ENCODE measurements around the gene INPP5A. TPM values are rescaled to one million over a fixed set of nuclear protein-coding genes. Genes with fewer than 3 reads are reported as not detected.
"Not testable (repeated sequence)": the region's sequence is repeated elsewhere in the genome, so short reads cannot be mapped to it uniquely, and the experiment has no call there.

INPP5A gene
- total and polyA plus RNA-seq, 2 donors (not counting 1 experiment from before 2014, with no cell fraction given): 9.3 to 87.8 TPM

- 90% methylated on average over 25 of the region's 29 CpGs for WGBS (ENCODE audit: insufficient coverage)
- H3K9me3 Mint-ChIP-seq (ENCODE audit: insufficient read depth): no peaks in the 10 kb centered on the region
These were observed 280.2 kb downstream of the INPP5A start for GRCh38 chr10:132817701-132818211.

GRCh38 chr10:132820056-132820455 lies 282.5 kb downstream of the INPP5A start:
- Histone ChIP-seq H4K20me1 (ENCODE audit: control insufficient read depth, insufficient read depth, low read length, poor library complexity, severe bottlenecking) (no peaks in the 10 kb centered on the region), H3K9ac (ENCODE audit: low read length) (no peak overlapping the region), H3K27me3 (replicated peaks in 1 of 4; ENCODE audit: control extremely low read depth in 1 of 4, control insufficient read depth in 3 of 4, insufficient read depth in 4 of 4, low read length in 3 of 4) (no peaks in the 10 kb centered on the region), H3K27ac (ENCODE audit: low read length in 2 of 2) (no peak overlapping the region), H3K4me2 (replicated peaks; ENCODE audit: low read depth, low read length, poor library complexity, severe bottlenecking) (no peak overlapping the region), H3K4me1 (ENCODE audit: control insufficient read depth in 2 of 2, insufficient read depth in 2 of 2, low read length in 2 of 2) (no peaks in the 10 kb centered on the region), H3K4me3 (ENCODE audit: control extremely low read depth in 1 of 5, extremely low read depth in 1 of 5, insufficient read depth in 1 of 5, low read depth in 2 of 5, low read length in 4 of 5) (no peak overlapping the region), H3K36me3 (replicated peaks in 1 of 2; ENCODE audit: control extremely low read depth in 1 of 2, control insufficient read depth in 1 of 2, extremely low read depth in 1 of 2, insufficient read depth in 2 of 2, low read length in 1 of 2) (no peaks in the 10 kb centered on the region), H2AFZ (ENCODE audit: insufficient read depth, low read depth, low read length, poor library complexity, severe bottlenecking) (no peak overlapping the region), H3K9me3 (ENCODE audit: control extremely low read depth in 1 of 3, control insufficient read depth in 2 of 3, insufficient read depth in 1 of 3, low read length in 2 of 3) (peaks cover 0 to 17% (median 0%) of the 10 kb centered on the region in 3 donors), H3K79me2 (ENCODE audit: control insufficient read depth, insufficient read depth, low read length) (no peaks in the 10 kb centered on the region)
- no peak for TF ChIP-seq CTCF (IDR thresholded peaks at IDR 0.05)
- no peak for TF ChIP-seq EZH2 (IDR thresholded peaks at IDR 0.05; ENCODE audit: borderline replicate concordance, insufficient read depth, low read depth, low read length, poor library complexity, severe bottlenecking)
- 94% methylated on average over 12 of the region's 13 CpGs for WGBS (ENCODE audit: insufficient coverage)
- H3K27me3 Mint-ChIP-seq: peaks cover 16% of the 10 kb centered on the region
- no peak overlapping the region for H3K4me3 Mint-ChIP-seq
- H3K9me3 Mint-ChIP-seq (ENCODE audit: insufficient read depth): no peaks in the 10 kb centered on the region
- H3K4me1 Mint-ChIP-seq: no peaks in the 10 kb centered on the region
- ChIA-PET CTCF (no interaction called here), POLR2A (no interaction called here)
- DNase-seq (no peak), ATAC-seq (ENCODE audit: low read depth) (no peak)
- H3K27ac Mint-ChIP-seq: no peak overlapping the region
- intact Hi-C loops (cut with micrococcal nuclease): no loop called here

More at GRCh38 chr10:132817701-132818211, 280.2 kb downstream of the INPP5A start:
- Mint-ChIP-seq H3K27ac (no peak overlapping the region), H3K4me1 (no peaks in the 10 kb centered on the region), H3K27me3 (peaks cover 16% of the 10 kb centered on the region), H3K4me3 (no peak overlapping the region)
- peaks cover 0 to 3% (median 0%) of the 10 kb centered on the region in 4 experiments for H3K27me3 ChIP-seq (replicated peaks in 1 of 4; ENCODE audit: control extremely low read depth in 1 of 4, control insufficient read depth in 3 of 4, insufficient read depth in 4 of 4, low read length in 3 of 4)
- no peak overlapping the region for H3K4me3 ChIP-seq (ENCODE audit: control extremely low read depth in 1 of 5, extremely low read depth in 1 of 5, insufficient read depth in 1 of 5, low read depth in 2 of 5, low read length in 4 of 5)
- no peak overlapping the region for H2AFZ ChIP-seq (ENCODE audit: insufficient read depth, low read depth, low read length, poor library complexity, severe bottlenecking)
- peaks cover 0 to 30% (median 0%) of the 10 kb centered on the region in 3 donors for H3K9me3 ChIP-seq (ENCODE audit: control extremely low read depth in 1 of 3, control insufficient read depth in 2 of 3, insufficient read depth in 1 of 3, low read length in 2 of 3)
- intact Hi-C loops (cut with micrococcal nuclease): no loop called here
- no peaks in the 10 kb centered on the region for H4K20me1 ChIP-seq (ENCODE audit: control insufficient read depth, insufficient read depth, low read length, poor library complexity, severe bottlenecking)
- CTCF ChIA-PET: no interaction called here
- ATAC-seq (ENCODE audit: low read depth) (no peak), DNase-seq (no peak)
- POLR2A ChIA-PET: no interaction called here
- H3K79me2 ChIP-seq (ENCODE audit: control insufficient read depth, insufficient read depth, low read length): no peaks in the 10 kb centered on the region
- TF ChIP-seq CTCF (IDR thresholded peaks at IDR 0.05) (no peak), EZH2 (IDR thresholded peaks at IDR 0.05; ENCODE audit: borderline replicate concordance, insufficient read depth, low read depth, low read length, poor library complexity, severe bottlenecking) (no peak)
- no peak overlapping the region for H3K9ac ChIP-seq (ENCODE audit: low read length)
- no peaks in the 10 kb centered on the region for H3K4me1 ChIP-seq (ENCODE audit: control insufficient read depth in 2 of 2, insufficient read depth in 2 of 2, low read length in 2 of 2)
- H3K27ac ChIP-seq (ENCODE audit: low read length in 2 of 2): no peak overlapping the region
- H3K4me2 ChIP-seq (replicated peaks; ENCODE audit: low read depth, low read length, poor library complexity, severe bottlenecking): no peak overlapping the region
- H3K36me3 ChIP-seq (replicated peaks in 1 of 2; ENCODE audit: control extremely low read depth in 1 of 2, control insufficient read depth in 1 of 2, extremely low read depth in 1 of 2, insufficient read depth in 2 of 2, low read length in 1 of 2): no peaks in the 10 kb centered on the region

- H3K4me1 Mint-ChIP-seq; H3K36me3 ChIP-seq (replicated peaks in 1 of 2; ENCODE audit: control extremely low read depth in 1 of 2, control insufficient read depth in 1 of 2, extremely low read depth in 1 of 2, insufficient read depth in 2 of 2, low read length in 1 of 2); H3K27me3 ChIP-seq (replicated peaks in 1 of 4; ENCODE audit: control extremely low read depth in 1 of 4, control insufficient read depth in 3 of 4, insufficient read depth in 4 of 4, low read length in 3 of 4); H3K9ac ChIP-seq (ENCODE audit: low read length); H3K4me2 ChIP-seq (replicated peaks; ENCODE audit: low read depth, low read length, poor library complexity, severe bottlenecking); H3K27ac Mint-ChIP-seq; POLR2A ChIA-PET; H3K9me3 Mint-ChIP-seq (ENCODE audit: insufficient read depth); H2AFZ ChIP-seq (ENCODE audit: insufficient read depth, low read depth, low read length, poor library complexity, severe bottlenecking); H3K79me2 ChIP-seq (ENCODE audit: control insufficient read depth, insufficient read depth, low read length); H3K4me1 ChIP-seq (ENCODE audit: control insufficient read depth in 2 of 2, insufficient read depth in 2 of 2, low read length in 2 of 2); H3K27me3 Mint-ChIP-seq; H4K20me1 ChIP-seq (ENCODE audit: control insufficient read depth, insufficient read depth, low read length, poor library complexity, severe bottlenecking); H3K4me3 Mint-ChIP-seq; H3K27ac ChIP-seq (ENCODE audit: low read length in 2 of 2); H3K4me3 ChIP-seq (ENCODE audit: control extremely low read depth in 1 of 5, extremely low read depth in 1 of 5, insufficient read depth in 1 of 5, low read depth in 2 of 5, low read length in 4 of 5); intact Hi-C loops (cut with micrococcal nuclease); ATAC-seq (ENCODE audit: low read depth); DNase-seq; CTCF ChIA-PET: not testable (repeated sequence)
- peaks cover 0 to 26% (median 0%) of the 10 kb centered on the region in 3 donors for H3K9me3 ChIP-seq (ENCODE audit: control extremely low read depth in 1 of 3, control insufficient read depth in 2 of 3, insufficient read depth in 1 of 3, low read length in 2 of 3)
- 90% methylated on average over 30 of the region's 34 CpGs for WGBS (ENCODE audit: insufficient coverage)
These were observed 288.4 kb downstream of the INPP5A start for GRCh38 chr10:132825783-132826523.
